ENCODE results near the gene ARHGEF39.

The ARHGEF39 gene

GRCh38 chr9:35690614-35691333 lies 25.8 kb upstream of the ARHGEF39 start:
- DNase-seq, result peak; percentile 67

GRCh38 chr9:35690294-35690613 lies 25.3 kb upstream of the ARHGEF39 start:
- DNase-seq, result no peak

GRCh38 chr9:35689542-35690293 lies 24.7 kb upstream of the ARHGEF39 start, which contains the start of gene TPM2:
Gene TPM2, minus strand, starts transcription at chr9:35689925. Its CDS starts 108 bp downstream, at chr9:35689817.
- DNase-seq, result no peak

GRCh38 chr9:35688558-35689541 lies 23.9 kb upstream of the ARHGEF39 start:
- DNase-seq, result no peak

DNA sequence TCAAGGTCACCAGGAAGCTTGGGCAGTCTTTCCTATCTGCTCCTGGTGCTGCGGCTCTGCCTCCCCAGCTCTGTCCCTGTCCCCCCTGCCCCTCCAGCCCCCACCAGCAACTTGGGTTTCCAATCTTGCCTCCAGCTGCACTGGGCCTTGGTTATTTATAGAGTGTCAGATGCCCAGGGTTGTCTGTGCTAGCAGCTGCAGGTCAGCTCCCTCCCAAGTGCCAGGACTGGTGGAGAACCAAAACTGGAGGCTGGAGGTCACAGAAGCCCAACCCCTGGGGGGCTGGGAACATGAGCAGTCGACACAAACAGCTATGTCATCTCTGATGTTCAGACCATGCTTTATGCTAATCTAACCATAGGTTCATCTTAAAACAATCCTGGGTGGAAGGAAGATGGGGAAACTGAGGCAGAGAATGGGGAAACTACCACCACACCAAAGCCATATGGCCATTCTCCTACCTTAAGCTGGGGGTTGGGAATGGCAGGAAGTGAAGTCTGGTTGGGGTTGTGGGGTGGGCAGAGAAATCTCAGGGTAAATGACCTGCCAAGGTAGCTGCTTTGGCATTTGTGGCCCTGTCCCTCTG lies 23.1 kb upstream of the ARHGEF39 start:
- no peak for DNase-seq

DNA sequence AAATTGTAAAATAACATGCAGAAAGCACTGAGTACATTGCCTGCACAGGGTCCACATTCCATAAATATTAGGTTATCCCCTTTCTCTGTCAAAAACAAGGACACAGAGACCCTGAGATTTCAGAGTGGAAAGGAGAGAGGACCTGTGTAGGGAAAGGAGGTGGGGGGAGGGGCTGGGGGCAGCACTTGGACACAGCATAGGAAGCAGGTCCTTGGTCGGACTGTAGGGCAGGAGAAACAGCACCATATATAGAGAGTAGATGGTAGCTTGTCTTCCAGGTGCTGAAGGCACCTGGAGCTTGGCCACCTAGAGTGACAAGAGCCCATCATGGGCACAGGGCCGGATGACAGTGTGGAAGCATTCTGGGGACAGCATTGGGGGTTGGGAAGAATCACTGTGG lies 22.3 kb upstream of the ARHGEF39 start:
- no peak for DNase-seq

GRCh38 chr9:35686222-35687203 lies 21.5 kb upstream of the ARHGEF39 start:
- no peak for DNase-seq

GRCh38 chr9:35685506-35685905 lies 20.5 kb upstream of the ARHGEF39 start:
- DNase-seq, result no peak

DNA sequence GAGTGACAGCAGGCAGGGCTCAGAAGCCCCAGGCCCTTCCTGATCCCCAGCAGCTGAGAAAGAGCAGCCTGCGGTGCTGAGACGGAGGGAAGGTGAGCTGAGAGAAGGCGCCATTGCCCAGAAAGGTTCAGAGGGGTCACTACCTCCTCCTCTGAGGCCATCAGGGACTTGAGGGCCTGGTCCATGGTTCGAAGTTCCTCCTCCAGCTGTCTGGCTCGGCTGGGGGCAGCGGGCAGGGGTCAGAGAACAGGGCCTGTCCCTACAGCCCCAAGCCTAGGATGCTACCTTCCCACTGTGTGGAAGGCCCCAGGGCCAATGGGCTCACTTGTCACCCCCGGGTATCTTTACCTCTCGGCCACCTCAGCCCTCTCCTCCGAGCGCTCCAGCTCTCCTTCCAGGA lies 19.9 kb upstream of the ARHGEF39 start:
- DNase-seq, result no peak

- no peak for DNase-seq
Observed at GRCh38 chr9:35683323-35683722, 18.3 kb upstream of the ARHGEF39 start.

- DNase-seq, result no peak
Observed at GRCh38 chr9:35682520-35683315, 17.7 kb upstream of the ARHGEF39 start.

- DNase-seq, result no peak
Observed at GRCh38 chr9:35682051-35682450, 17.1 kb upstream of the ARHGEF39 start.

GRCh38 chr9:35681341-35682002 lies 16.5 kb upstream of the ARHGEF39 start:
- DNase-seq, result no peak

DNA sequence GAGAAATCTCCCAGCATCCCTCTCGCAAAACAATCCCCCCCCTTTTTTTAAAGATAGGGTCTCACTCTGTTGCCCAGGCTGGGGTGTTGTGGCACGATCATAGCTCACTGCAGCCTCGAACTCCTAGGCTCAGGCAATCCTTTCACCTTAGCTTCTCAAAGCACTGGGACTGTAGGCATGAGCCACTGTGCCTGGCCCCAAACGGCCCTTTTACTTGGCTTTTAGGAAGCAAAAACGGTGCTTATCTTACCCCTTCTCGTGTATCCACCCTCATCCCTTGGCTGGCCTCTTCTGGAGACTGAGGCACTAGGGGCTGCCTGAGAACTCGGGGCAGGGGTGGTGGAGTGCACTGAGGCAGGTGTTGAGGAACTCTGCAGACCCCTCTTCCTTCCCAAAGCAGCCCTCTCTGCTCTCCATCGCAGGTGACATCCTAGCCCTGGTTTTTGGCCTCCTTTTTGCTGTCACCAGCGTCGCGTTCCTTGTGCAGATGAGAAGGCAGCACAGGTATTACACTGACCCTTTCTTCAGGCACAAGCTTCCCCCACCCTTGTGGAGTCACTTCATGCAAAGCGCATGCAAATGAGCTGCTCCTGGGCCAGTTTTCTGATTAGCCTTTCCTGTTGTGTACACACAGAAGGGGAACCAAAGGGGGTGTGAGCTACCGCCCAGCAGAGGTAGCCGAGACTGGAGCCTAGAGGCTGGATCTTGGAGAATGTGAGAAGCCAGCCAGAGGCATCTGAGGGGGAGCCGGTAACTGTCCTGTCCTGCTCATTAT lies 15.5 kb upstream of the ARHGEF39 start:
- DNase-seq, result no peak

DNA sequence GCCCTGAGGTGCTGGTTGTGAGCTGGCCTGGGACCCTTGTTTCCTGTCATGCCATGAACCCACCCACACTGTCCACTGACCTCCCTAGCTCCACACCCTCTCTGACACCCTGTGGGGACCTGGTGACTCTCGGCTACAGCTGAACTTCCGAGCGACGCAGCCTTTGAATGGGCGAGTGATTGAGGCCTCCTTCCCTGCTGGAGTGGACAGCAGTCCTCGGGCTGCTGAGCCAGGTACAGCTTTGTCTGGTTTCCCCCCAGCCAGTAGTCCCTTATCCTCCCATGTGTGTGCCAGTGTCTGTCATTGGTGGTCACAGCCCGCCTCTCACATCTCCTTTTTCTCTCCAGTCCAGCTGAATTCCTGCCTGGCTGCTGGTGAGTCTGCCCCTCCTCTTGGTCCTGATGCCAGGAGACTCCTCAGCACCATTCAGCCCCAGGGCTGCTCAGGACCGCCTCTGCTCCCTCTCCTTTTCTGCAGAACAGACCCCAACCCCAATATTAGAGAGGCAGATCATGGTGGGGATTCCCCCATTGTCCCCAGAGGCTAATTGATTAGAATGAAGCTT lies 14.9 kb upstream of the ARHGEF39 start:
- no peak for DNase-seq

DNA sequence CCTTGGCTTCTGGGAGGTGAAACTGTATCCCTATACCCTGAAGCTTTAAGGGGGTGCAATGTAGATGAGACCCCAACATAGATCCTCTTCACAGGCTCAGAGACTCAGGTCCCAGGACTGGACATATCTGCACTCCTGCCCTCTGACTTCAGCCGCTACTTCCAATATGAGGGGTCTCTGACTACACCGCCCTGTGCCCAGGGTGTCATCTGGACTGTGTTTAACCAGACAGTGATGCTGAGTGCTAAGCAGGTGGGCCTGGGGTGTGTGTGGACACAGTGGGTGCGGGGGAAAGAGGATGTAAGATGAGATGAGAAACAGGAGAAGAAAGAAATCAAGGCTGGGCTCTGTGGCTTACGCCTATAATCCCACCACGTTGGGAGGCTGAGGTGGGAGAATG lies 14.1 kb upstream of the ARHGEF39 start:
- no peak for DNase-seq

DNA sequence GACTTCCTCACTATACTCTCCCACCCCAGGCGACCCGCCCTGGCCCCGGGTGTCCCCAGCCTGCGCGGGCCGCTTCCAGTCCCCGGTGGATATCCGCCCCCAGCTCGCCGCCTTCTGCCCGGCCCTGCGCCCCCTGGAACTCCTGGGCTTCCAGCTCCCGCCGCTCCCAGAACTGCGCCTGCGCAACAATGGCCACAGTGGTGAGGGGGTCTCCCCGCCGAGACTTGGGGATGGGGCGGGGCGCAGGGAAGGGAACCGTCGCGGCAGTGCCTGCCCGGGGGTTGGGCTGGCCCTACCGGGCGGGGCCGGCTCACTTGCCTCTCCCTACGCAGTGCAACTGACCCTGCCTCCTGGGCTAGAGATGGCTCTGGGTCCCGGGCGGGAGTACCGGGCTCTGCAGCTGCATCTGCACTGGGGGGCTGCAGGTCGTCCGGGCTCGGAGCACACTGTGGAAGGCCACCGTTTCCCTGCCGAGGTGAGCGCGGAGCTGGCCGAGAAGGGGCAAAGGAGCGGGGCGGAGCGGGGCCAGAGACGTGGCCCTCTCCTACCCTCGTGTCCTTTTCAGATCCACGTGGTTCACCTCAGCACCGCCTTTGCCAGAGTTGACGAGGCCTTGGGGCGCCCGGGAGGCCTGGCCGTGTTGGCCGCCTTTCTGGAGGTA lies 10.9 kb upstream of the ARHGEF39 start:
- DNase-seq, result peak; percentile 74

DNA sequence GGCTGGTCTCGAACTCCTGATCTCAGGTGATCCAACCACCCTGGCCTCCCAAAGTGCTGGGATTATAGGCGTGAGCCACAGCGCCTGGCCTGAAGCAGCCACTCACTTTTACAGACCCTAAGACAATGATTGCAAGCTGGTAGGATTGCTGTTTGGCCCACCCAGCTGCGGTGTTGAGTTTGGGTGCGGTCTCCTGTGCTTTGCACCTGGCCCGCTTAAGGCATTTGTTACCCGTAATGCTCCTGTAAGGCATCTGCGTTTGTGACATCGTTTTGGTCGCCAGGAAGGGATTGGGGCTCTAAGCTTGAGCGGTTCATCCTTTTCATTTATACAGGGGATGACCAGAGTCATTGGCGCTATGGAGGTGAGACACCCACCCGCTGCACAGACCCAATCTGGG lies 10.2 kb upstream of the ARHGEF39 start:
- DNase-seq, result no peak

DNA sequence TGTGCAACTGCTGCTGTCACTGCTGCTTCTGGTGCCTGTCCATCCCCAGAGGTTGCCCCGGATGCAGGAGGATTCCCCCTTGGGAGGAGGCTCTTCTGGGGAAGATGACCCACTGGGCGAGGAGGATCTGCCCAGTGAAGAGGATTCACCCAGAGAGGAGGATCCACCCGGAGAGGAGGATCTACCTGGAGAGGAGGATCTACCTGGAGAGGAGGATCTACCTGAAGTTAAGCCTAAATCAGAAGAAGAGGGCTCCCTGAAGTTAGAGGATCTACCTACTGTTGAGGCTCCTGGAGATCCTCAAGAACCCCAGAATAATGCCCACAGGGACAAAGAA lies 9.0 kb upstream of the ARHGEF39 start:
- DNase-seq, result no peak

Data from activated CD8-positive, alpha-beta memory T cell treated with anti-CD3 and anti-CD28 coated beads, Interleukin-2, amount 50 U/mL, for 48 hours (primary cell).